Measurements from ENCODE around the gene JPH4. TPM values are rescaled to one million over a fixed set of nuclear protein-coding genes. Genes with fewer than 3 reads are reported as not detected.

Gene JPH4
- total and polyA plus RNA-seq, 12 donors, result 0.06 to 0.38 (median 0.15) TPM; not detected in 1

DNA sequence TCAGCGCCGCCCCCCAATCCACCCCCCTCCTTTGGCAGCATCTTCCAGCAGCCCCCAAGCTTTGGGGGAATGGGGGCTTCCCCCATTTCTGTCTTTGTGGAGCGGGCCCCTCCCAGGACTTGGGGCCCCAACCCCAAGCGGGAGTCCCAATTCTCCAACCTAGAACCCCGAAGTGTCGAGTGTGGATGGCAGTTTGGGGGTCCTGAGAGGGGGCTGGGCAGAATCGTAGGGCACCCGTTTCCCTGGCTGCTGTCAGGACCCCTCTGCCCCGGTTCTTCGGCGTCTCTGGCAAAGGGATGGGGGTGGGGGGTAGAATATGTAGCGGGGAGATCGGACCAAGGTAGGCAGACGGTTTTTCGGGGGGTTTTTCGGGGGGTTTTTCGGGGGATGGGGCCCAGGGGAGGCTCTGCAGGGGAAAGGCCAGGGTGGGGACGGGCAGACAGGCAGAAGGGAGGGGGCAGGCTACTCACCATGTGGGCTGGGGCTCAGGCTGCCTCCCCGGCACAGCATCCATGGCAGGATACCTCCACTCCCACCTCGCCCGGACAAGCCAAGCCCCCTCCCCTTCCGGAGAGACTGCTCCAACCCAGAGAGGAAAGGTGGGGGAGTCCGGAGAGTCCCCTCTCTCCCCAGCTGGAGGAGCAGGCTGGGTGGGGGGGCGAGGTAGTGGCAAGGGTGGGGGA lies 739 bp downstream of the JPH4 start:
- no peak for DNase-seq
- intact Hi-C loops (cut with DNase I), result no loop called here
- no peak for ATAC-seq
- peaks cover 0 to 19% (median 9%) of the 10 kb centered on the region in 9 donors for H3K4me1 ChIP-seq
- no peak overlapping the region for H3K27ac ChIP-seq
- TF ChIP-seq, protein P1, sequence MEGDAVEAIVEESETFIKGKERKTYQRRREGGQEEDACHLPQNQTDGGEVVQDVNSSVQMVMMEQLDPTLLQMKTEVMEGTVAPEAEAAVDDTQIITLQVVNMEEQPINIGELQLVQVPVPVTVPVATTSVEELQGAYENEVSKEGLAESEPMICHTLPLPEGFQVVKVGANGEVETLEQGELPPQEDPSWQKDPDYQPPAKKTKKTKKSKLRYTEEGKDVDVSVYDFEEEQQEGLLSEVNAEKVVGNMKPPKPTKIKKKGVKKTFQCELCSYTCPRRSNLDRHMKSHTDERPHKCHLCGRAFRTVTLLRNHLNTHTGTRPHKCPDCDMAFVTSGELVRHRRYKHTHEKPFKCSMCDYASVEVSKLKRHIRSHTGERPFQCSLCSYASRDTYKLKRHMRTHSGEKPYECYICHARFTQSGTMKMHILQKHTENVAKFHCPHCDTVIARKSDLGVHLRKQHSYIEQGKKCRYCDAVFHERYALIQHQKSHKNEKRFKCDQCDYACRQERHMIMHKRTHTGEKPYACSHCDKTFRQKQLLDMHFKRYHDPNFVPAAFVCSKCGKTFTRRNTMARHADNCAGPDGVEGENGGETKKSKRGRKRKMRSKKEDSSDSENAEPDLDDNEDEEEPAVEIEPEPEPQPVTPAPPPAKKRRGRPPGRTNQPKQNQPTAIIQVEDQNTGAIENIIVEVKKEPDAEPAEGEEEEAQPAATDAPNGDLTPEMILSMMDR (IDR thresholded peaks at IDR 0.05), result no peak
- H3K4me3 ChIP-seq, result peak overlapping the region in 4 of 10 donors; percentile 31 to 41 (median 36)
- WGBS, 2 donors, result 1% methylated on average over 23 to 24 of the region's 24 CpGs
- no peaks in the 10 kb centered on the region for H3K9me3 ChIP-seq
- no peaks in the 10 kb centered on the region for H3K36me3 ChIP-seq
- H3K27me3 ChIP-seq, result peaks cover 22 to 88% (median 78%) of the 10 kb centered on the region in 7 donors

DNA sequence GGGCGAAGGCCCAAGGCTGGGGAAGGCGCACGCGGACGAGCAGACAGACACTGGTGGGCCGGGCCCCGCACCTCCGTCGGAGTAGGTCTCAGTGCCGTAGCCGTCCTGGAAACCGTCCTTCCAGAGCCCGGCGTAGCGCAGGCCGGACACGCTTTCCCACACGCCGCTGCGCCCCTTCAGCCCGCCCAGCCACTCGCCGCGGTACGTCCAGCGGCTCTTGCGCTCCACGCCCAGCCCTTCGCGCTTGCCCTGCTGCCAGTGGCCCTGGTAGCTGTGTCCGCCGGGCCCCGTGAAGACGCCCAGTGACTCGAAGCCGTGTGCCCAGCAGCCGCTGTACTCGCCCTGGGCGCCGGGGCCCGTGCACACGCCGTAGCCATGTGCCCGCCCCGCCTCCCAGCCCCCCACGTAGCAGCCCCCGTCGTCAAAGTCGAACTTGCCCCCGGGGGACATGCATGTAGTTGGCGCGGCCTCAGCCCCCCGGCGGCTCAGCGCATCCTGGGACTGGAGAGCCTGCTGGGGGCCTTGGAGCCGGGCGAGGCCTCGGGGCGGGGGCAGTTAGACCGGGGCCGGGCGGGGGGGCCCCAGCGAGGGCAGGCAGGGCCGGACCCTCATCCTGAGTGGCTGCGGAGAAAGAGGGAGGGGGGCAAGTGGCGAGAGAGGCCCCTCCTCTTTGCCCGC lies 1.4 kb downstream of the JPH4 start:
- ATAC-seq, result peak in 6 of 8 donors; percentile 7 to 51 (median 22)
- Histone ChIP-seq H3K4me3 (peak overlapping the region; percentile 18 to 41 (median 26)), H3K9me3 (no peaks in the 10 kb centered on the region), H3K4me1 (peaks cover 0 to 25% (median 9%) of the 10 kb centered on the region in 9 donors), H3K27me3 (peaks cover 22 to 83% (median 77%) of the 10 kb centered on the region in 7 donors), H3K36me3 (no peaks in the 10 kb centered on the region), H3K27ac (no peak overlapping the region)
- intact Hi-C loops (cut with DNase I), result no loop called here
- TF ChIP-seq, protein P1 (IDR thresholded peaks at IDR 0.05), result no peak
- no peak for DNase-seq
- WGBS, 2 donors, result 1 to 3% methylated on average over 59 to 66 of the region's 67 CpGs

DNA sequence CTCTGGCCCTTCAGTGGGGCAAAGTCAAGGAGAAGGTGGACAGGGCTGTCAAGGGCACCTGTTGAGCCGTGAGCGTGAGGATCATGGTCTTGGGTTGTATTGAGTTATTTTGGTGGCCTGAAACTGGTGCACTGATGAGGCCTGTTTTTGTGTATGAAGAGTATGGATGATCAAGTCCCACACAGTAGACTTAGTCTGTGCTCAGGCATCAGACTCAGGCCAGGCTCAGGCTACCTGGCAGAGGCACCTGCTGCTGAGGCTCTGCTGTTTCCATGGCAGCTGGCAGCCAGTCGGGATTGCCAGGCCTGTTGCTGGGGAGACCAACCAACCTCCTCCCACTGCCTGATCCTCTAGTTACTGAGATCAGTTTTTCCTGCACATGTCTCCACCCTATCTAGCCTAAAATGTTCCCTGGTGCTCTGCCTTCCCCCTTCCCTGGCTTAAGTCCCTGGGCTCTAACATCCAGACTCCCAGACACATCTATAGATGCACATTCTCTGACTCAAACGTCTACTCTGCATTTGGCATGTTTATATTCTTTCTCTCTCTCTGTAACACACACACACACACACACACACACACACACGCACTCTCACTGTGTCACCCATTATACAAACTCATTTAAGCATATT lies 5.1 kb downstream of the JPH4 start:
- H3K4me3 ChIP-seq, result no peak overlapping the region
- intact Hi-C loops (cut with DNase I), result no loop called here
- ATAC-seq (no peak), DNase-seq (no peak)
- peak overlapping the region in 1 of 10 donors; percentile 32 for H3K27ac ChIP-seq
- no peaks in the 10 kb centered on the region for H3K36me3 ChIP-seq
- TF ChIP-seq, protein P1 (IDR thresholded peaks at IDR 0.05), result no peak
- H3K27me3 ChIP-seq, result peaks cover 22 to 66% (median 46%) of the 10 kb centered on the region in 7 donors
- H3K4me1 ChIP-seq, result peaks cover 0 to 37% (median 10%) of the 10 kb centered on the region in 9 donors
- no peaks in the 10 kb centered on the region for H3K9me3 ChIP-seq
- 81 to 85% methylated on average over 5 of the region's 5 CpGs for WGBS, 2 donors

DNA sequence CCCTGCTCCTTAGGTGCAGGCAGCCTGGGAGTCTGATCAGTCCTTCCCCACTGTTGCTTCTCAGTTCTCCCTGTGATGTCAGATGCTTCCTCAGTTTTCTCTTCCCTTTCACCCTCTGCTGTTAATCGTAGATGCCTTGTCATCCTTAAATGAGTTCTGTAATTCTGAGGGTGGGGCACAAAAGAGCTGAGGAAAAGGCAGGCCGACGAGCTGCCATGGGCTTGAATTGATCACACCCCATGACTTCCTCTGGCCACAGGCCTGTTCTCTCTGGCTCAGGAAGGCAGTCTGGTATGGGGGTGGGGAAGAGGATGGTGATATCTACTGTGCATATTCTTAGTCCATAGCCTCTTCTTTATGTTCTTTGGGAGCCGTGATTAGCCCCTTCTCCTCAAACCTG lies 5.8 kb downstream of the JPH4 start:
- Histone ChIP-seq H3K9me3 (no peaks in the 10 kb centered on the region), H3K4me1 (peaks cover 2 to 44% (median 16%) of the 10 kb centered on the region in 9 donors), H3K27me3 (peaks cover 22 to 60% (median 40%) of the 10 kb centered on the region in 7 donors), H3K4me3 (no peak overlapping the region), H3K27ac (peak overlapping the region in 1 of 10 donors; percentile 61), H3K36me3 (no peaks in the 10 kb centered on the region)
- intact Hi-C loops (cut with DNase I), result no loop called here
- DNase-seq (no peak), ATAC-seq (peak in 6 of 8 donors; percentile 19 to 60 (median 28))
- TF ChIP-seq, protein P1 (IDR thresholded peaks at IDR 0.05), result no peak
- WGBS, 2 donors, result 33 to 40% methylated on average over 4 of the region's 4 CpGs
